Mesenchymal stem cell (in vitro differentiated cells and primary cell): ENCODE data around the gene BCL2L1.
A peak's percentile ranks its signal among the peaks of the same experiment; 100 is the strongest.

Experiments used
- DNase-seq: peaks from one replicate; pipeline ENCODE4 v3.0.0-alpha.2; 2013
- H2AFZ ChIP-seq: one replicate; pipeline ENCODE4 v1.6.1; 2013; ENCODE audit warnings: low read depth, mild to moderate bottlenecking, control low read depth, inconsistent platforms, low read length, moderate library complexity
- H2AK5ac ChIP-seq: 2 replicates; pipeline ENCODE4 v1.6.1; 2013; ENCODE audit warnings: low read length, moderate library complexity, mild to moderate bottlenecking, inconsistent platforms; ENCODE audit not compliant: severe bottlenecking
- H2BK120ac ChIP-seq: one replicate; pipeline ENCODE4 v1.6.1; 2013; ENCODE audit warnings: low read depth, mild to moderate bottlenecking, inconsistent platforms, low read length, moderate library complexity
- H2BK12ac ChIP-seq, 2 experiments: one replicate each; pipeline ENCODE4 v1.6.1; 2013; ENCODE audit warnings: inconsistent platforms in 2 of 2, low read length in 2 of 2, mild to moderate bottlenecking in 2 of 2, moderate library complexity in 2 of 2, control low read depth in 1 of 2
- H2BK15ac ChIP-seq: one replicate; pipeline ENCODE4 v1.6.1; 2013; ENCODE audit warnings: mild to moderate bottlenecking, low read depth, inconsistent platforms; ENCODE audit not compliant: poor library complexity, severe bottlenecking
- H2BK5ac ChIP-seq: 2 replicates; pipeline ENCODE4 v1.6.1; 2013; ENCODE audit warnings: low read depth, mild to moderate bottlenecking, low read length, control low read depth, inconsistent platforms; ENCODE audit not compliant: poor library complexity, severe bottlenecking
- H3K14ac ChIP-seq, 2 experiments: one replicate each; pipeline ENCODE4 v1.6.1; 2013; ENCODE audit warnings: inconsistent platforms in 2 of 2, low read length in 2 of 2, control low read depth in 1 of 2, mild to moderate bottlenecking in 1 of 2, moderate library complexity in 1 of 2
- H3K18ac ChIP-seq, 2 experiments: one replicate each; pipeline ENCODE4 v1.6.1; 2013; ENCODE audit warnings: inconsistent platforms in 2 of 2, low read length in 2 of 2, control low read depth in 1 of 2, low read depth in 1 of 2, mild to moderate bottlenecking in 1 of 2
- H3K23ac ChIP-seq, 2 experiments: one replicate each; pipeline ENCODE4 v1.6.1; 2013; ENCODE audit warnings: inconsistent platforms in 2 of 2, low read length in 2 of 2, mild to moderate bottlenecking in 2 of 2, moderate library complexity in 2 of 2, control low read depth in 1 of 2
- H3K27ac ChIP-seq: 2 replicates; pipeline ENCODE4 v1.5.1; 2013; ENCODE audit warnings: mild to moderate bottlenecking, moderate library complexity, low read length, control low read depth, inconsistent platforms; ENCODE audit not compliant: poor library complexity, severe bottlenecking
- H3K27me3 ChIP-seq, 2 experiments: 2 replicates each; pipeline versions ENCODE4 v1.6.1 to v1.7.0; 2013; ENCODE audit warnings: low read length in 2 of 2, mild to moderate bottlenecking in 2 of 2, moderate library complexity in 2 of 2, control low read depth in 1 of 2, inconsistent platforms in 1 of 2; ENCODE audit not compliant: control insufficient read depth in 1 of 2, insufficient read depth in 1 of 2
- H3K36me3 ChIP-seq, 2 experiments: 2 replicates each; pipeline versions ENCODE4 v1.6.1 to v1.7.0; 2013; ENCODE audit warnings: low read length in 2 of 2, control low read depth in 1 of 2, inconsistent platforms in 1 of 2, low read depth in 1 of 2, mild to moderate bottlenecking in 1 of 2; ENCODE audit not compliant: insufficient read depth in 2 of 2, control insufficient read depth in 1 of 2
- H3K4ac ChIP-seq, 2 experiments: one replicate each; pipeline ENCODE4 v1.6.1; 2013; ENCODE audit warnings: inconsistent platforms in 2 of 2, low read length in 2 of 2, mild to moderate bottlenecking in 2 of 2, moderate library complexity in 2 of 2, control low read depth in 1 of 2, low read depth in 1 of 2
- H3K4me1 ChIP-seq: 2 replicates; pipeline ENCODE4 v1.6.1; 2013; ENCODE audit warnings: low read depth, low read length, control low read depth; ENCODE audit not compliant: control insufficient read depth, insufficient read depth
- H3K4me2 ChIP-seq: 2 replicates; pipeline ENCODE4 v1.6.1; 2013; ENCODE audit warnings: low read length, mild to moderate bottlenecking, inconsistent platforms; ENCODE audit not compliant: poor library complexity, severe bottlenecking
- H3K4me3 ChIP-seq, 2 experiments: 2 replicates each; pipeline versions ENCODE4 v1.5.1 to v1.7.0; 2013; ENCODE audit warnings: low read length in 2 of 2, mild to moderate bottlenecking in 2 of 2, control low read depth in 1 of 2, low read depth in 1 of 2; ENCODE audit not compliant: insufficient read depth in 1 of 2
- H3K79me1 ChIP-seq: replicated peaks from 2 replicates; pipeline ENCODE4 v1.6.1; 2013; ENCODE audit warnings: mild to moderate bottlenecking, control low read depth, low read length, inconsistent platforms; ENCODE audit not compliant: poor library complexity, severe bottlenecking
- H3K9ac ChIP-seq: 2 replicates; pipeline ENCODE4 v1.7.0; 2013; ENCODE audit warnings: mild to moderate bottlenecking, low read length, moderate library complexity
- H3K9me3 ChIP-seq: 2 replicates; pipeline ENCODE4 v1.7.0; 2013; ENCODE audit warnings: mild to moderate bottlenecking, low read length; ENCODE audit not compliant: control insufficient read depth
- H4K8ac ChIP-seq: one replicate; pipeline ENCODE4 v1.6.1; 2013; ENCODE audit warnings: inconsistent platforms, mild to moderate bottlenecking, low read length, moderate library complexity
- H4K91ac ChIP-seq: one replicate; pipeline ENCODE4 v1.6.1; 2013; ENCODE audit warnings: mild to moderate bottlenecking, low read length, inconsistent platforms
- WGBS: methylation state at CpG from one replicate; pipeline ENCODE4 v1.1.7; 2013; ENCODE audit warnings: mixed read lengths; 5-methylcytosine and 5-hydroxymethylcytosine counted together

The BCL2L1 gene

DNA sequence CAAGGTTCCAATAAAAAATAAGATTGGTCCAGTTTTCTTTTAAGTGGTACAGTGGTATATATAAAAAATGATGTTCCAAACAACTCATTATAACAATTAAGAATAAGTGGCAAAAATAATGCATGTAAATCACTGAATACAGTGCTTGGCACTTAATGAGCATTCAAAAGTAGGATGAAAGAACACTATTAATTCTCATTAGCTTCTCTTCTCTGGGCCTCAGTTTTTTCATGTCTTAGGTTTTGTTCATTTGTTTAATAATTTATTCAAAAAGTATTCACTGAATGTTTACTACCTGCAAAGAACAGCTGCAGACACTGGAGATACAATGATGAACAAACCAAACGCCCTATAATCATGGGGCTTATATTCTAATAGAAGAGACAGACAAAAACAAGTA lies 21.1 kb downstream of the BCL2L1 start:
- Histone ChIP-seq H3K23ac (no peak overlapping the region), H3K18ac (no peak overlapping the region), H3K9ac (peak overlapping the region; percentile 51), H2AK5ac (no peak overlapping the region), H3K27me3 (no peaks in the 10 kb centered on the region), H3K36me3 (peaks cover 36 to 65% of the 10 kb centered on the region in 2 experiments), H3K4me1 (peaks cover 31% of the 10 kb centered on the region), H2BK12ac (no peak overlapping the region), H3K14ac (no peak overlapping the region), H2BK15ac (no peak overlapping the region), H3K4me2 (no peak overlapping the region), H4K8ac (no peak overlapping the region), H2BK5ac (peak overlapping the region; percentile 45), H3K4ac (no peak overlapping the region), H3K27ac (peak overlapping the region; percentile 86), H3K4me3 (no peak overlapping the region), H3K79me1 (no peaks in the 10 kb centered on the region), H4K91ac (no peak overlapping the region), H2AFZ (no peak overlapping the region), H2BK120ac (no peak overlapping the region), H3K9me3 (no peaks in the 10 kb centered on the region)
- WGBS, result no CpG with 5 or more reads among the region's 1 CpG
- no peak for DNase-seq

DNA sequence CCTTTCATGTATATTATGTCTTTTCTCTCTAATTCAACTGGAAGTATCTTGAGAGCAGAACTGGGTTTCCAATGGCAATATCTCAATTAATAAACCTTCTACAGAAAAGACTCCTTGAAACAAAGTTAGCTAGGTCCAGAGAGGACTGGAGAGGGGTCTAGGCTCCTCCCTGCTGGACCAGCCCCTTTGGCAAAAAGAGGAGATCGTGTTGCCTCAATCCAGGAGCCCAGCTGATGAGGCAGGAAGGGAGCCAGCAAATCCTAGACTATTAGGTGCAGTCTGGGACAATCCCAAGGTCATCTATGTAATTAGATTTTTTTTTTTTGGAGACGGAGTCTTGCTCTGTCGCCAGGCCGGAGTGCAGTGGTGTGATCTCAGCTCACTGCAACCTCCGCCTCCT lies 21.9 kb downstream of the BCL2L1 start:
- Histone ChIP-seq H4K91ac (peak overlapping the region; percentile 20), H2BK5ac (peak overlapping the region; percentile 4), H2AK5ac (peak overlapping the region; percentile 24), H3K23ac (no peak overlapping the region), H2BK15ac (peak overlapping the region; percentile 66), H3K4me3 (no peak overlapping the region), H3K79me1 (no peaks in the 10 kb centered on the region), H3K18ac (peak overlapping the region; percentile 6 to 29), H3K4me1 (peaks cover 32% of the 10 kb centered on the region), H2AFZ (no peak overlapping the region), H3K9me3 (no peaks in the 10 kb centered on the region), H3K27ac (peak overlapping the region; percentile 100), H3K4ac (peak overlapping the region in 1 of 2 experiments; percentile 98), H3K27me3 (no peaks in the 10 kb centered on the region), H3K9ac (peak overlapping the region; percentile 82), H3K4me2 (no peak overlapping the region), H2BK12ac (peak overlapping the region in 1 of 2 experiments; percentile 76), H3K36me3 (peaks cover 37 to 65% of the 10 kb centered on the region in 2 experiments), H4K8ac (no peak overlapping the region), H3K14ac (no peak overlapping the region), H2BK120ac (peak overlapping the region; percentile 83)
- WGBS, result 95% methylated on average over 5 of the region's 5 CpGs
- DNase-seq, result no peak

DNA sequence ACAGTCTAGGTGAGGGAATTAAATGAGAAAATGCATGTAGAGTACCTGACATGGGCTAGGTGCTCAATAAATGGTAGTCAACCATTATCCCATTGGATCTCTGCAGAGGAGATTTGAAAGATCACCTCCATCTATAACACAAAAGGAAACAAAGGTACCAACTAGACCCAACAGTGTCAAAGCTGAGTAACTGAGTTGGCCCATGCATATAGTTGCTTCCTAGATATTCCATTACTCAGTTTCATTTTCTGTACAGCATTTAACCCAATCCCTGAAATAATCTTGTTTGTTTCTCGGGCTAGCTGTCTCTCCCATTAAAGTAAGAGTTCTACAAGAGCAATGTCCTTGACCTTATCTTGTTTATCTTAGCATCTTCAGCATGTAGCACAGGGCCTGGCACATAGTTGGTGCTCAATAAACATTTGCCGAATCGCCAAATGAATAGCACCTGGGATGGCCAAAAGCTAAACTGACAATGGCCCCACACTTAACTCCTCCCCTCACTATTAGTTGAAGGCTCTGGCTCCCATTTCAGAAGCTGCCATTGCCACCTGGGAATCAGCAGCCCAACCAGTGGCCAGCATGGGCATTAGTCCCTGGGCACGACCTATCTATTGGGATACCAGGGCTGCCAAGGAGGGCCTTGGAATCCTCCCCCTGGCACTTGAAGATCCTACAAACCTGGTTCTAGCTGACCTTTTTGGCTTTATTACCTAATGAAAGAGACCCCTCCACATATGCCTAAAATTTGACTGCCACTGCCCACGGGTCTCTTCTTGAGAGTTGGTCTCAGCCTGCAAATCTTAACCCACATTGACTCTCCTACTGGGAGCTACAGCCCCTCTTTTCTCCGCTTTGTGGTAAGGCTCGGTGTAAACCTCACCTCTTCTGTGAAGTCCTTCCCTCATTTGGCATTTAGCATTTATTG lies 22.6 kb downstream of the BCL2L1 start:
- Histone ChIP-seq H2AFZ (no peak overlapping the region), H3K79me1 (no peaks in the 10 kb centered on the region), H3K4me1 (peaks cover 33% of the 10 kb centered on the region), H3K23ac (peak overlapping the region in 1 of 2 experiments; percentile 5), H4K91ac (peak overlapping the region; percentile 98), H2BK120ac (peak overlapping the region; percentile 90), H3K9ac (peak overlapping the region; percentile 82), H4K8ac (peak overlapping the region; percentile 94), H2BK15ac (peak overlapping the region; percentile 89), H3K27ac (peak overlapping the region; percentile 100), H3K9me3 (no peaks in the 10 kb centered on the region), H3K4me3 (no peak overlapping the region), H2AK5ac (peak overlapping the region; percentile 100), H3K18ac (peak overlapping the region; percentile 88 to 99), H3K14ac (peak overlapping the region in 1 of 2 experiments; percentile 81), H3K36me3 (peaks cover 39 to 64% of the 10 kb centered on the region in 2 experiments), H2BK12ac (peak overlapping the region; percentile 90 to 92), H2BK5ac (peak overlapping the region; percentile 99), H3K4ac (peak overlapping the region; percentile 98), H3K4me2 (no peak overlapping the region), H3K27me3 (no peaks in the 10 kb centered on the region)
- no peak for DNase-seq
- 95% methylated on average over 6 of the region's 7 CpGs for WGBS
